ENCODE data around the gene BPIFB2.

GRCh38 chr20:32985596-32985995, 21.9 kb upstream of the BPIFB2 start:
- TF ChIP-seq CTCF (IDR thresholded peaks at IDR 0.05), result no peak
- no peak for TF ChIP-seq EP300 (IDR thresholded peaks at IDR 0.05)
